Measurements from ENCODE around the gene RTF2. TPM values are rescaled to one million over a fixed set of nuclear protein-coding genes. Genes with fewer than 3 reads are reported as not detected.
A peak's percentile ranks its signal among the peaks of the same experiment; 100 is the strongest.

Gene RTF2
- total and polyA plus RNA-seq, 2 of the 4 experiments (the other 2 are of a cell fraction), result 102 to 109 TPM

- Histone ChIP-seq H3K9me3 (ENCODE audit: control insufficient read depth, insufficient read depth, low read length) (no peaks in the 10 kb centered on the region), H4K8ac (ENCODE audit: low read depth in 2 of 2, low read length in 2 of 2) (peak overlapping the region; percentile 91 to 94; a peak in 3 of 4 replicates), H2AK9ac (replicated peaks; ENCODE audit: low read depth, low read length, poor library complexity) (no peak overlapping the region), H3K9me1 (ENCODE audit: insufficient read depth, low read length) (peaks cover 29% of the 10 kb centered on the region), H4K91ac (ENCODE audit: insufficient read depth, low read depth, low read length) (peak overlapping the region; percentile 82), H3K4me2 (ENCODE audit: low read depth, low read length) (no peak overlapping the region), H2AFZ (replicated peaks; ENCODE audit: low read length, poor library complexity) (no peak overlapping the region), H3K4me3 (ENCODE audit: insufficient read depth, low read depth, low read length) (no peak overlapping the region), H3K79me1 (ENCODE audit: low read depth in 1 of 2, low read length in 2 of 2) (peaks cover 28 to 71% of the 10 kb centered on the region in 2 experiments), H2BK20ac (ENCODE audit: low read depth, low read length) (peak overlapping the region; percentile 91), H2BK120ac (ENCODE audit: low read depth, low read length) (peak overlapping the region; percentile 88), H3K9ac (ENCODE audit: low read depth, low read length) (no peak overlapping the region), H3K36me3 (ENCODE audit: control insufficient read depth, insufficient read depth, low read length) (peaks cover 8% of the 10 kb centered on the region), H4K5ac (ENCODE audit: low read depth, low read length) (peak overlapping the region; percentile 75; the same call in 1 of the 2 replicates), H3K23ac (ENCODE audit: low read depth, low read length) (peak overlapping the region; percentile 74; the same call in 1 of the 2 replicates), H2BK15ac (ENCODE audit: low read depth, low read length) (peak overlapping the region; percentile 37; the same call in 2 of the 3 replicates), H3K14ac (replicated peaks; ENCODE audit: low read depth, low read length) (peak overlapping the region; percentile 50), H3K56ac (ENCODE audit: extremely low read depth, insufficient read depth, low read length) (no peak overlapping the region), H3K4ac (ENCODE audit: low read depth, low read length) (peak overlapping the region; percentile 73), H3K27ac (ENCODE audit: insufficient read depth, low read length) (peak overlapping the region; percentile 96; the same call in 1 of the 2 replicates), H2AK5ac (ENCODE audit: low read depth, low read length) (peak overlapping the region; percentile 89), H3K18ac (ENCODE audit: low read depth, low read length) (peak overlapping the region; percentile 90), H3K4me1 (ENCODE audit: control insufficient read depth, insufficient read depth, low read length) (peaks cover 45% of the 10 kb centered on the region), H2BK5ac (ENCODE audit: low read depth, low read length, poor library complexity, severe bottlenecking) (peak overlapping the region; percentile 97), H4K20me1 (ENCODE audit: insufficient read depth, low read length) (no peaks in the 10 kb centered on the region), H3K27me3 (ENCODE audit: control insufficient read depth, insufficient read depth, low read length) (no peaks in the 10 kb centered on the region)
- TF ChIP-seq USF2 (IDR thresholded peaks at IDR 0.05; ENCODE audit: low read depth, low read length) (no peak), SMC3 (IDR thresholded peaks at IDR 0.05; ENCODE audit: low read depth, low read length) (no peak), RFX5 (IDR thresholded peaks at IDR 0.05; ENCODE audit: low read depth, low read length) (no peak), CEBPB (IDR thresholded peaks at IDR 0.05; ENCODE audit: low read depth, low read length) (no peak)
- intact Hi-C loops (cut with micrococcal nuclease) (no loop called here), in situ Hi-C loops (cut with MboI; ENCODE audit: low sequenced_read_pairs) (no loop called here), dilution Hi-C loops (cut with HindIII; ENCODE audit: low sequenced_read_pairs, unreplicated experiment) (no loop called here)
- BruUV-seq (replicated peaks), result no TSS peak
- CTCF ChIA-PET, result interaction anchor here (1.1 kb wide), 1 partner anchor 9 kb away, joined by 3 read pairs; no protein-coding TSS in a partner anchor
- ATAC-seq (ENCODE audit: low read depth) (no peak), DNase-seq (no peak)
- POLR2A ChIA-PET (ENCODE audit: unreplicated experiment), result interaction anchor here (1.0 kb wide), 1 partner anchor 35 kb away, joined by 3 read pairs; the partner anchor contains the start of genes AURKA and CSTF1
These were observed 41.5 kb upstream of the RTF2 start for GRCh38 chr20:56426926-56427325.
